SU-DHL-6 (cell line): ENCODE data around the gene SLC25A39.

Source experiments
- CTCF ChIP-seq: fragments of 200-600 bp; sonication (generic); IDR thresholded peaks from one replicate; pipeline ENCODE4 v1.5.1; 2017; ENCODE audit warnings: antibody characterized with exemption, mild to moderate bottlenecking, low read length, moderate library complexity; ENCODE audit not compliant: insufficient read depth, poor library complexity, severe bottlenecking
- EZH2phosphoT487 ChIP-seq: fragments of 200-600 bp; sonication (generic), shearing (Covaris generic); conservative IDR thresholded peaks from 2 replicates; pipeline ENCODE4 v1.6.1; 2018; ENCODE audit warnings: mild to moderate bottlenecking, antibody characterized with exemption, low read length, moderate library complexity, mixed read lengths

- TF ChIP-seq CTCF: no peak
- TF ChIP-seq EZH2phosphoT487: no peak
These were observed 10.1 kb upstream of the SLC25A39 start for GRCh38 chr17:44334727-44335126.
